Parathyroid adenoma (tissue), 2 donors: Measurements from ENCODE around the gene ATPAF2.

Experiments
- H2AFZ ChIP-seq: fragments of 300-600 bp; sonication (generic); one replicate; pipeline ENCODE4 v1.7.0; 2017; ENCODE audit warnings: antibody characterized with exemption, mild to moderate bottlenecking
- H3K27ac ChIP-seq: fragments of 300-600 bp; sonication (generic); one replicate; pipeline ENCODE4 v1.7.0; 2017
- H3K27me3 ChIP-seq: fragments of 300-600 bp; sonication (generic); one replicate; pipeline ENCODE4 v1.7.0; 2017; ENCODE audit warnings: low read length; ENCODE audit not compliant: control insufficient read depth, insufficient read depth
- H3K36me3 ChIP-seq: fragments of 300-600 bp; sonication (generic); one replicate; pipeline ENCODE4 v1.7.0; 2017; ENCODE audit warnings: low read length; ENCODE audit not compliant: control insufficient read depth, insufficient read depth
- H3K4me1 ChIP-seq: fragments of 300-600 bp; sonication (generic); one replicate; pipeline ENCODE4 v1.7.0; 2017; ENCODE audit warnings: control low read depth
- H3K4me2 ChIP-seq: fragments of 300-600 bp; sonication (generic); one replicate; pipeline ENCODE4 v1.7.0; 2017; ENCODE audit warnings: low read length
- H3K4me3 ChIP-seq: fragments of 300-600 bp; sonication (generic); one replicate; pipeline ENCODE4 v1.7.0; 2017; ENCODE audit warnings: low read depth, low read length
- H3K79me2 ChIP-seq: fragments of 300-600 bp; sonication (generic); one replicate; pipeline ENCODE4 v1.7.0; 2017; ENCODE audit warnings: control low read depth
- H3K9ac ChIP-seq: fragments of 300-600 bp; sonication (generic); one replicate; pipeline ENCODE4 v1.7.0; 2017; ENCODE audit warnings: mild to moderate bottlenecking
- H3K9me3 ChIP-seq: fragments of 300-600 bp; sonication (generic); one replicate; pipeline ENCODE4 v1.7.0; 2017; ENCODE audit warnings: low read length; ENCODE audit not compliant: control insufficient read depth
- CTCF ChIP-seq: fragments of 300-600 bp; sonication (generic); IDR thresholded peaks from one replicate; pipeline ENCODE4 v1.7.0; 2017; ENCODE audit warnings: antibody characterized with exemption, mild to moderate bottlenecking
- donor health status: primary hyperparathyroidism.

Gene ATPAF2

GRCh38 chr17:17989081-17989480 lies 49.9 kb downstream of the ATPAF2 start:
- no peaks in the 10 kb centered on the region for H3K9me3 ChIP-seq
- no peaks in the 10 kb centered on the region for H3K36me3 ChIP-seq
- H3K27me3 ChIP-seq, result no peaks in the 10 kb centered on the region
- no peak overlapping the region for H3K27ac ChIP-seq
- H3K4me1 ChIP-seq, result peaks cover 6% of the 10 kb centered on the region
- no peak overlapping the region for H3K4me3 ChIP-seq
- no peaks in the 10 kb centered on the region for H3K79me2 ChIP-seq
- H3K4me2 ChIP-seq, result no peak overlapping the region
- H3K9ac ChIP-seq, result no peak overlapping the region
- H2AFZ ChIP-seq, result no peak overlapping the region
- TF ChIP-seq CTCF, result no peak

DNA sequence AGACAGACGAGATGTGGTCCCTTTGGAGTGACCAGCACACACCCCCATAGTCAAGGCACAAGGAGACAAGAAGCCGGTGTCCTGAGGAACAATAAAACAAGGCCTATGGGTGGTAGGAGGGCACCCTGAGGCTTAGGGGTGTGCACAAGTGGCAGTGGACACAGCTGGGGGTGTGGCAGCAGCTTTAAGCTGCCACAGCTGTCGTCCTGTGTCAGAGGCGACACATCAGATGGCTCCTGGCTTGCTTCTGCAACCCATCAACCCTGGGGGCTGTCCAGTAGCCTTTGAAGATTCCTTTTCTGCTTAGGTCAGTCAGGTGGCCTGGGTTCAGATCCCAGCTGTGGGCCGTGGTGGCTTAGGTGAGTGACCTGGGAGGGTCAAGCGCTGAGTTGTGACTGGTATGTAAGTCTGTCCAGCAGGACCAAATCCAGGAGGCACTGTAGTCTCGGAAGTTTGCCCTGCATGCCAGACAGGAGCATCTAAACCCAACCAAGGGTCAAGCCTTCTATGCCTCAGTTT lies 50.5 kb downstream of the ATPAF2 start:
- H3K27me3 ChIP-seq, result no peaks in the 10 kb centered on the region
- H3K79me2 ChIP-seq, result no peaks in the 10 kb centered on the region
- TF ChIP-seq CTCF, result no peak
- no peak overlapping the region for H3K4me3 ChIP-seq
- H3K4me1 ChIP-seq, result peaks cover 6% of the 10 kb centered on the region
- no peak overlapping the region for H3K27ac ChIP-seq
- no peaks in the 10 kb centered on the region for H3K9me3 ChIP-seq
- no peaks in the 10 kb centered on the region for H3K36me3 ChIP-seq
- H3K9ac ChIP-seq, result no peak overlapping the region
- H2AFZ ChIP-seq, result no peak overlapping the region
- no peak overlapping the region for H3K4me2 ChIP-seq

GRCh38 chr17:17987901-17988300 lies 51.1 kb downstream of the ATPAF2 start:
- H3K9me3 ChIP-seq, result no peaks in the 10 kb centered on the region
- H3K4me2 ChIP-seq, result no peak overlapping the region
- no peak overlapping the region for H3K27ac ChIP-seq
- H3K4me3 ChIP-seq, result no peak overlapping the region
- peaks cover 6% of the 10 kb centered on the region for H3K4me1 ChIP-seq
- H2AFZ ChIP-seq, result no peak overlapping the region
- H3K27me3 ChIP-seq, result no peaks in the 10 kb centered on the region
- no peaks in the 10 kb centered on the region for H3K79me2 ChIP-seq
- no peaks in the 10 kb centered on the region for H3K36me3 ChIP-seq
- TF ChIP-seq CTCF, result no peak
- no peak overlapping the region for H3K9ac ChIP-seq

DNA sequence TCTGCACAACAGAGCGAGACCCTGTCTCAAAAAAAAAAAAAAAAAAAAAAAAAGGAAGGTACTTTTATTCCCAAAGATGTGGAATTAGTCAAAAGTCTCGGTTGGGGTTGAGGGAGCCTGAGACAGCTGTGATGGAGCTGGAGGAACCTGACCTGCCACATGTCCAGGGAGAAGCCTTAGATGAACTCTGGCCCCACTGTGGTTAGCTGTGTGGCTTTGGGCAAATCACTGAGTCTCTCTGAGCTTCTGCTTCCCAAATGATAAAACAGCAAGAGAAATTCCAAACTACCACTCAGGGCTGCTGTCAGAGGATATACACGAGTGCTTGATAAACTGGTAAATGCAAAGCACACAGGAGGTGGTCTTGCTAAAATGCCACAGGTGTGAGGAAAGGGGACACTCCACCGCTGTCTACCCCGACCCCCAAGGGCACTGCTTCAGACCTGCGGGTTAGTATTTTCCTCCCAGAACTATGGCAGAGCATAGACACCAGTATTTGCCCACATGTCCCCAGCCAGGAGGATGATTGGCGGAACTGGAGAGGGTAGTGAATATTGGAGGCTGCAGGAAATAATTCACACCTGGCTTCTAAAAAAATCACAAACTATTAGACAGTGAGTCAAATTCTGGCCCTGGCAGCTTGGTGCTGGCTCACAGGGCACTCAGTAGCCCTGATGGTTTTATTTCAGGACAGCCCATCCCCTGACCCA lies 51.6 kb downstream of the ATPAF2 start:
- H3K4me2 ChIP-seq, result no peak overlapping the region
- no peak overlapping the region for H3K4me3 ChIP-seq
- H3K36me3 ChIP-seq, result no peaks in the 10 kb centered on the region
- H2AFZ ChIP-seq, result no peak overlapping the region
- H3K27me3 ChIP-seq, result no peaks in the 10 kb centered on the region
- TF ChIP-seq CTCF, result no peak
- H3K27ac ChIP-seq, result no peak overlapping the region
- no peak overlapping the region for H3K9ac ChIP-seq
- no peaks in the 10 kb centered on the region for H3K9me3 ChIP-seq
- H3K79me2 ChIP-seq, result no peaks in the 10 kb centered on the region
- peaks cover 6% of the 10 kb centered on the region for H3K4me1 ChIP-seq

DNA sequence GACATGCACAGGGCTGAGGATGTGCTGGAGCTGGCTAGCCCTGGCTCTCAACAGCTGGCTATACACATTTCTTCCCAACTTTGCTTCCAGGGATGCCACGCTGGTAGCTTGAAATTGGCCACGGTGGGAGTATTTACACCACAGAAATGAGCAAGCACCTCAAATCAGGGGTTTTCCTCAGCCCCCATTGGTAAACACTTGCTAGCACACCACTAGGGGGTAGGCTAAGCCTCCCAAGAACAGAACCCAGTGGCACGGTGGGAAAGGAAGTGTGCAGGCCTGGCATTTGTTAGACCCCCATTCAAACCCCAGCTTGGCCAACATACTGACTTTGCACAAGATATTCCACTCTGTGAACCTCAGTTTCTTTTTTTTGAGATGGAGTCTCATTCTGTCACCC lies 53.4 kb downstream of the ATPAF2 start:
- no peaks in the 10 kb centered on the region for H3K36me3 ChIP-seq
- H3K79me2 ChIP-seq, result no peaks in the 10 kb centered on the region
- peaks cover 6% of the 10 kb centered on the region for H3K4me1 ChIP-seq
- H3K27ac ChIP-seq, result no peak overlapping the region
- no peaks in the 10 kb centered on the region for H3K9me3 ChIP-seq
- TF ChIP-seq CTCF, result no peak
- no peak overlapping the region for H3K4me3 ChIP-seq
- H3K9ac ChIP-seq, result no peak overlapping the region
- H3K4me2 ChIP-seq, result no peak overlapping the region
- no peak overlapping the region for H2AFZ ChIP-seq
- H3K27me3 ChIP-seq, result no peaks in the 10 kb centered on the region
